ENCODE data around the gene CFAP206.

The CFAP206 gene, protein sequence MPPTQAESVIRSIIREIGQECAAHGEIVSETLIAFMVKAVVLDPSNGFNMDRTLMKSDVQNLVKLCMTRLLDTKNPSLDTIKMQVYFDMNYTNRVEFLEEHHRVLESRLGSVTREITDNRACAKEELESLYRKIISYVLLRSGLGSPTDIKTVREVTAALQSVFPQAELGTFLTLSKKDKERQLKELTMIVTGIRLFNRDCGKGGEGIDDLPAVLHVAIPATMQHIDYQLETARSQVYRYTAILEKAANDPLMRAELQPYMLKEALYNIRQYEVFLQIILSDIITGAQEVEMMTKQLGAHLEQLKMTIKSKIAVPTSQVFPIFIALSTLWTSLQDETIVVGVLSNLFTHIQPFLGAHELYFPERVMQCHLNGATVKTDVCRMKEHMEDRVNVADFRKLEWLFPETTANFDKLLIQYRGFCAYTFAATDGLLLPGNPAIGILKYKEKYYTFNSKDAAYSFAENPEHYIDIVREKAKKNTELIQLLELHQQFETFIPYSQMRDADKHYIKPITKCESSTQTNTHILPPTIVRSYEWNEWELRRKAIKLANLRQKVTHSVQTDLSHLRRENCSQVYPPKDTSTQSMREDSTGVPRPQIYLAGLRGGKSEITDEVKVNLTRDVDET

DNA sequence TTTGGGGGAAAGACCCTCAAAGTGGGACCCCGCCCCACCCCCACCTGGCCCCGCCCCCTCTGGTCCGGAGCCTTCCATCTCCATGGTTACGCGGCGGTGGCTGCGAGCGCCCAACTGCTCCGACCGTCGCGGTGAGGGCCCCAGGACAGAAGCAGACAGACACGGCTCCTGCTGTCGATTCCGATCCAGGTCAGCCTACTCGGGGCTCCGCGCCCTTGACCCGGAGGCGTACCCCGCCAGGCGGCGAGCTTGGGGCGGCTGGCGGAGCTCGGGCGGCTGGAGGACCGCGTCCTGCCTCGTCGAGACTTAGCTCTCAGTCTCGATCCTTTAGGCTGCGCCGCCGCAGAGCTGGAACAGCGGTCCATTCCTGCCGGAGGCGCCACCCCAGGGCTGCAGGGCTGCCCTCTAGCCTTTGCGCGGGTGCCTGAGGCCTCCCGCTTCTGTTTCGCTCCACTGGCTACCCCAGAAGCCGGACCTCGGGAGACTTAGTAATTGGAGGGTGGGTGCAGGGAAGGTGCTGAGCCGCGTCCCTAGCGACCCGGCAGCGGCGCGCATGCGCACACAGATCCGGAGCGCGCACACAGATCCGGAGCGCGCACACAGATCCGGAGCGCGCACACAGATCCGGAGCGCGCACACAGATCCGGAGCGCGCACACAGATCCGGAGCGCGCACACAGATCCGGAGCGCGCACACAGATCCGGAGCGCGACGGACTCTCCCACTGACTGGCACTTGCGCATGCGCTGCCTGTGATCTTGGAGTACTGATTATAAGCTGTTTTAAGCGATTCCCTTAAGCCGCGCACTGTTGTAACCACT, at the start of gene CFAP206:
Gene CFAP206 (plus strand): TSS at position 72 of the 820 bp plus-strand sequence. CDS start 1,868 bp downstream, outside the sequence.
- peak; percentile 62 to 63 for DNase-seq (ENCODE audit: low read depth in 2 of 2)

- DNase-seq (ENCODE audit: low read depth in 2 of 2) = no peak
These were observed 43.0 kb upstream of the CFAP206 start for GRCh38 chr6:87364602-87365252.

DNA sequence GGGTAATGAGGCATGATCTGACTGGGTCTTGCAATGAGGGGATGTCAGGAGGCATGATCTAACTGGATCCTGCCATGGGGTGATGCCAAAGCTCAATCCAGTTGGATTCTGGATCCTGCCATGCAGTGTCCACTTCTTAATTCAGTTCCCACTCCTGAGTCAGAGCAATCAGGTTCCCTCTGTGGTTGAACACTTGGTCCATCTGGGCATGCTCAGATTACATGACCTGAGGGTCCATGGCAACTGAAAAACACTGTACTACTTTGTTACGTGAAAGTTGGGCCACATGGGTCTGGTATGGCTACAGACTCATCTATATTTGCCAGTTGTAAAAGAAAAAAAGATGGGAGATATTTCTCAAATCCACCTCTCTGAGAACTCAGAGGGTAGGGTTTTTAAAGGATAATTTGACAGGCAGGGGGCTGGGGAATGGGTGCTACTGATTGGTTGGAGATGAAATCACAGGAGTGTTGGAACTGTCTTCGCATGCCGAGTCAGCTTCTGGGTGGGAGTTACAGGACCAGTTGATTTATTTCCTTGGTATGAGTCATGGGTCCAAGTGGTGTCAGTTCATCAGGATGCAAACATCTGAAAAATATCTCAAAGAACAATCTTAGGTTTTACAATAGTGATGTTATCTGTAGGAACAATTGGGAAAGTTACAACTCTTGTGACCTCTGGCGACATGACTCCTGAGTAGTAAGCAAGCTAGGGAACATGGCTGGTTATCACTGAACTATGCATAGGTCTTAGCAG, 41.5 kb upstream of the CFAP206 start:
- no peak for DNase-seq (ENCODE audit: low read depth in 2 of 2)

DNA sequence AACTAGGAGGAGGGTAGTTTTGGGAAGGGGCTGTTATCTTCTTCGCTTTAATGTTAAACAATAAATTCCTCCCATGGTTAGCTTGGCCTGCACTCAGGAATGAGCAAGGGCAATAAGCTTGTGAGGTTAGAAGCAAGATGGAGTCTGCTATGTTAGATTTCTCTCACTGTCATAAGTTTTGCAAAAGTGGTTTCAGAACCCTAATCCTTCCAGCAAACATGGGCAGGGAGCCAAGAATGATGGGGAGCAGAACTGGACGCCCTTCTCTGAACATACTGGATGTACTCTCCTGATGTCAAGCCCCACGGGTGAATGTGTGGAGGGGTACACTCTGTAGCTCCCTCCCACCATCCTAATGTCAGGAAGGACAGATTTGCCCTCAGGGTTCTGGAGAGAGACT, 40.9 kb upstream of the CFAP206 start:
- DNase-seq (ENCODE audit: low read depth in 2 of 2) = no peak

- no peak for DNase-seq (ENCODE audit: low read depth in 2 of 2)
These were observed 34.4 kb upstream of the CFAP206 start for GRCh38 chr6:87373377-87373776.

- no peak for DNase-seq (ENCODE audit: low read depth in 2 of 2)
These were observed 32.5 kb upstream of the CFAP206 start for GRCh38 chr6:87375315-87375714.

GRCh38 chr6:87376643-87377042, 31.1 kb upstream of the CFAP206 start:
- no peak for DNase-seq (ENCODE audit: low read depth in 2 of 2)

GRCh38 chr6:87378947-87379346, 28.8 kb upstream of the CFAP206 start:
- no peak for DNase-seq (ENCODE audit: low read depth in 2 of 2)

DNA sequence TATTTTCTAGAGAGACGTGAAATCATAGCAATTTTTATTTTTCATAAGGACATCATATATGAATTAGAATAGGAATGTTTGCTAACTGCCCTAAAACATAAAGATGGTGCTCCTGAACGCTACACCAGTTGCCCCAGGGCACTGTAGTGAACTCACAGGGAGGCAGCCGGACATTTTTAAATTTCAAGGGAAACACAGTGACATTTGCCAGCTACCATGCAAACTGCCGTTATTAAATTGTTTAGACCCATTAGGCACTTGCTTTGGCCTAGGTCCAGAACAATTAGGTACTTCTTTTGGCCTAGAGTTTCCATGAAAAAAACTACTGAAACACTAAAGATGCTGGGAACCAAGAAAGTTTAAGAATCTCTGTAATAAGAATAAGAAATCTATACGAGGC, 24.9 kb upstream of the CFAP206 start:
- no peak for DNase-seq (ENCODE audit: low read depth in 2 of 2)

DNA sequence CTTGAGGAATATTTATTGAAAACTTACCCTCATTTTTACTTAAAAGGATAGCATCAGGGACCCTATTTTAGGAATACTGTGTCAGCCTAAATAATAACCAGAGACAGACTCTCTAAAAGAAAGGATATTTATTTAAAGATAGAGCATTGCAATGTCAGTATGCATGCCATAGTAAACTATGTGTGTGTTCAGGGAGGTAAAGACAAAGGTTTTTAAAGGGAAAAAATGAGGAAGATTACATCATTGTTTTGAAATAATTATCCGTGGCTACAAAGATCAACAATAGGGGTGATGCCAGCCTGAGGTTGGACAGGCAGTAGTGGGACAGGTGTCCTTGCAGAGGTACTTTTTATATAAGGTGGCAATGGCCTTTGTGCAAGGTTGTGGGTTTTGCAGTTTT, 23.7 kb upstream of the CFAP206 start:
- no peak for DNase-seq (ENCODE audit: low read depth in 2 of 2)

GRCh38 chr6:87384449-87384848, 23.3 kb upstream of the CFAP206 start:
- no peak for DNase-seq (ENCODE audit: low read depth in 2 of 2)

- DNase-seq (ENCODE audit: low read depth in 2 of 2) = no peak
These were observed 16.4 kb upstream of the CFAP206 start for GRCh38 chr6:87391334-87391733.

DNA sequence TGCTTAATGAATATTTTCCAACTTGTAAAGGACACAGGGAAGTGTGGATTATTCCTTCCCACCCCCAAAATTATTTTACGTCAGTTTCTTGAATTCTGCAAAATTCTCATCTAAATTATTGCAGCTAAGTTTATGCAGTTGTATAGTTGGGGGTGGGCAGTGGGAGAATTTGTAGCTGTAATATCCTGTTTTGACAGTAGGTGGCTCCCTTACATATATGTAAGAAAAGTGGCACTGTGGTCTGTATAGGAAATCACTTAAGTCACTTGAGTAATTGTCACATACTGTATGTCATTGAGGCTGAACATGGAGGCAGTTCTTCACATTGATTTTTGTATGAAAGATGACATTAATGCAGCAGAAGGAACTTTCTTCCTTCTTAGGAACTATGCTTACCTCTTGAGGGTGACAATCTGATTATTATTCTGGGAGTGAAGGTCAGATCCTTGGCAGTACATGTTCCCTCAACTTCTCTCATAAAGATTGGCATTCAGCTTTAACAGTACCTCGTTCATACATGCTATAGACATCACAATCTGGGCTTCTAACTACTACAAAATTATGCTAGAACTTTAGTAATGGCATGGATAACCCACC, 14.6 kb upstream of the CFAP206 start:
- DNase-seq (ENCODE audit: low read depth in 2 of 2) = no peak

DNA sequence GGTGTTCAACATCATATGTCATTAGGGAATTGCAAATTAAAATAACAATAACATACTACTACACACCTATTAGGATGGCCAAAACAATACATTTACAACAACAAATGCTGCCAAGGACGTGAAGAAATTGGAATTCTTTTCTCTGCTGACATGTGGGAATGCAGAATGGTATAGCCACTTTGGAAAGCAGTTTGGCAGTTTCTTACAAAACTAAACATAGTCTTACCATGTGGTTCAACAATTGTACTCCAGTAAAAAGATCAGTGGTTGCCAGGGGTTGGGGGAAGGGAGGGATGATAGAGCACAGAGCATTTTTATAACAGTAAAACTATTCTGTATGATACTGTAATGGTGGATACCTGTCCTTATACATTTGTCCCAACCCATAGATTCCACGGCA, 12.3 kb upstream of the CFAP206 start:
- DNase-seq (ENCODE audit: low read depth in 2 of 2) = no peak

DNA sequence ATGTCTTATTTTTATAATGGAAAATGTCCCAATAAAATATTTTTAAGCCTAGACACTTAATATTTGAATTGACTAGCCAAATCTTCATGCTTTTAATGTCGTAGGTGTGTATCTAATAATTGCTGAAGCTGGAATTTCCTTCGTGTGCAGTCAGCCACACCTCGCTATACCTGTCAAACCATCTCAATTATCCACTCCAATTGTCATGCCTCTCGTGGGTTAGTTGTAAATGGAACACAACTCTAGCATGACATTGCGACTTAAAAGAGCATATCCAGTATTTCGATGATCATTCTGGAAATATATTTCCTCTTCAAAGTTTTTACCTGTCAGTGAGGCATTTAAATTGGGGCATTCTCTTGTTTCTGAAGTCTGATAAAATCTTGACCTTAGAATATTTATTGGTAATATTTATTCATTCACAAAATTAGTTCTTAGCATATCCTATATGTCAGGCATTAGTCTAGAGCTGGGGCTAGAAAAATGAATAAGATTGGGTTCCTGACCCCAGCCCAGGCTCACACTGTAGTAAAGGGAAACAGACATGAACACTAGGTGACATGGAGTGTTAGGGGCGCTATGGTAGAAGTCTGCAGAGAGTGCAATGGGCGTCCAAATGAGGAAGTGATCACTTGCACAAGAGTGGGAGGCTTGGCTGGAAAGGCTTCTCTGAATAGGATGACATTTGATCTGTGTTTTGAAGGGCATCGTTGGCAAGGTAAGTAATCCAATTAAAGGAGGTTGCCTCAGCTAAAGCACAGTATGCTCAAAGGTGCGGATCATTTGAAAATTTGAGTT, 11.0 kb upstream of the CFAP206 start:
- DNase-seq (ENCODE audit: low read depth in 2 of 2) = no peak

DNA sequence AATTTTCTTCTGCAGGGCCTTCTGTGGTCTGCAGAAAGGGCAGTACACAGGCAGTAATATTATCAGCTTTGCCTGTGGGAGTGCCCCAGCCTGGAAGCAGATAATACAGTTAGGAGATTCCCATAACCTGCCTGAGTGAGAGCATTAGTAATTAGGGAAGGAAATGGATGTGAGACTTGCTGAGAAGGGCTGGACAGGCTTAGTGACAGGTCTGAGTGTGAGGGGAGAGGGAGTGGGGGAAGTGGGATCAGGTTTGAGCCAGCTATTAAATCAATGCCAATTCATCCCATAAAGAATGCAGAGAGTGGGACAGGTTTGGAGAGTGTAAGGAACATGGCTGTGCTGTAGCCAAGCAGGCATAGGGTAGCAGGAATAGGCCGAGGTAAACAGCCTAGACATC, 10.1 kb upstream of the CFAP206 start:
- DNase-seq (ENCODE audit: low read depth in 2 of 2) = no peak

DNA sequence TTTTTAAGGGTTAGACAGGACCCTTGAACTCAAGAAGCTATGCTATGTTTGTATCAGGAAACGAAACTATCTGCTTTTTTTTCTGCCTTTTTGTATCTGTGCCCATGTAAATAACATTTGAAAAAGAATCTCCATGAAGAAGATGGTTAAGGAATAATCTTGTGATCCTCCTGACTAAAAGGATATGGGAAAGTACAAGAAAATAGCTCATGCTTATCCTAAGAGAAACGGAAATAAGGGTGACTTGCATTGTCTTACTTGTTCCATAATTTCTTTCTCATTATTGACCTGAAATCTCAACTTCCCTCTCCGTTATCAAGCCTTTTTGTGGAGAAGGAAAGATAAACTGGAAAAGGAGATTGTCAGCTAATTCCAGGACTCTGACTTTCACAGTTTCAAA, 5.9 kb upstream of the CFAP206 start:
- no peak for DNase-seq (ENCODE audit: low read depth in 2 of 2)

DNA sequence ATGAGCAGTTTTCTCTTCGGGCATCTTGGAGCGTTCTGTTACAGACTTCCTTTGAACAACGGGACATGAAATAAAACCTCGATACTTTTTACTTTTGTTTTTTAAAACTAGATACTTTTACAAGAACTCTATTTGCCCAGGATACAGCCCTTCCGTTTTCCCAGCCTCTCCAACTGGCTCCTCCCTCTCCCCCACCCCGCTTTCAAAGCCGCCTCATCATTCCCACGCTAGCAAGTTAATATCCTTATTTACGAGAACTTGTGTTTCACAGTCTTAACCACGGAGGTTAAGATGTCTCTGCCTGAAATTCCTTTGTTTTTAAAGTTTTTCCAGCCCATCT, 241 bp upstream of the CFAP206 start:
- DNase-seq (ENCODE audit: low read depth in 2 of 2) = no peak

DNA sequence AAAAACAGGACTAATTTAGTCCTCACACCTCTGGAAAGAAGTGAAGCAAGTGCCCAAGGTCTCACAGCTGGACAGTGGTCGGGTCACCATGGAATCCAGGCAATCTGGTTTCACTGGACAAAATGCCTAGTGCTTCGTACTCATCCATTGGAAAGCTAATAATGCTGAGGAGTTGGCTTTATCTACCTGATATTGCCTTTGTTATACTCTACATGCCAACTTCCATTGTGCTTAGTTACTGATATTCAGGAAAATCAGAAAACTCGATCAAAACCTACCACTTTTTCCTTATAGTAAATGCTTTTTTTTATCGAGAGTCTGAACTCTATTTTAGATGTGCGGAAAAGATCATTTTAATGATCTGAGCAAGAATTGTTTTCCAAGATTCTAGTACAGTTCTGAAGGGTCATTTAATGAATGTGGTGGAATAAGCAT, 966 bp downstream of the CFAP206 start:
- no peak for DNase-seq (ENCODE audit: low read depth in 2 of 2)

DNA sequence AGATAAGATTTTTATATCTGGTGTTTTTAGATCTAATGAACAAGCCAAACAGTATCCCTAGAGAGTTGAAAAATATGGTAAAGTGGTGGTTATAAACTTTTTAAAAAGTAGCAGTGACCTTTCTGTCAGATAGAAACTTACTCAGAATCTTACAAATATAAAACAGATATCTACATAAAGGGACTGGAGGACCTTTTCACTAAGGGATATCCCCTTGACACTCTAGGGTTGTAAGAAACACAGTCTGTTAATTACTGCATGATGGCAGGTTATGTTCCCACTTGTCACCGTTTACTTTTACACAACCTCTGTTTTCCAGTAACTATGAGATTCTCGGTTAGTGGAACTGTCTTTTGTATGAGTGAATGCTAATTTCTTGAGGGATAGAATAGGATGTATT, 11.5 kb downstream of the CFAP206 start:
- DNase-seq (ENCODE audit: low read depth in 2 of 2) = no peak

Data from stimulated activated CD4-positive, alpha-beta T cell treated with anti-CD3 and anti-CD28 coated beads, Interleukin-15, amount 100 ng/mL, for 48 hours (primary cell).